ENCODE data around the gene NAP1L5. TPM values are rescaled to one million over a fixed set of nuclear protein-coding genes. Genes with fewer than 3 reads are reported as not detected.

Gene NAP1L5, protein sequence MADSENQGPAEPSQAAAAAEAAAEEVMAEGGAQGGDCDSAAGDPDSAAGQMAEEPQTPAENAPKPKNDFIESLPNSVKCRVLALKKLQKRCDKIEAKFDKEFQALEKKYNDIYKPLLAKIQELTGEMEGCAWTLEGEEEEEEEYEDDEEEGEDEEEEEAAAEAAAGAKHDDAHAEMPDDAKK
- 1.5 and 5.5 TPM in 2 replicates for total RNA-seq (2014; rRNA removed; shearing (Covaris generic))

GRCh38 chr4:88697588-88698329 is at the start of gene NAP1L5:
Gene NAP1L5, minus strand, starts transcription at chr4:88697829. Its CDS starts 75 bp downstream, at chr4:88697754.
- no peaks in the 10 kb centered on the region for H3K36me3 ChIP-seq
- peak; percentile 50 to 56 for DNase-seq (ENCODE audit: low read depth in 1 of 2, low spot score in 2 of 2)
- H3K4me1 ChIP-seq (replicated peaks): peaks cover 7% of the 10 kb centered on the region; the same call in 1 of the 2 replicates
- H3K9me3 ChIP-seq (replicated peaks): no peaks in the 10 kb centered on the region
- peak within 1 kb of the TSS; percentile 44; the same call in 1 of the 2 replicates for H3K27ac ChIP-seq
- peak within 1 kb of the TSS; percentile 64 for H3K4me3 ChIP-seq
- no peaks in the 10 kb centered on the region for H3K27me3 ChIP-seq (replicated peaks)

GRCh38 chr4:88747351-88747750 is 49.7 kb upstream of the NAP1L5 start:
- Histone ChIP-seq H3K36me3 (peaks cover 7% of the 10 kb centered on the region), H3K27ac (no peak overlapping the region), H3K4me3 (no peak overlapping the region), H3K9me3 (replicated peaks) (no peaks in the 10 kb centered on the region), H3K4me1 (replicated peaks) (peaks cover 21% of the 10 kb centered on the region), H3K27me3 (replicated peaks) (no peaks in the 10 kb centered on the region)
- no peak for DNase-seq (ENCODE audit: low read depth in 1 of 2, low spot score in 2 of 2)

GRCh38 chr4:88746206-88746605 is 48.6 kb upstream of the NAP1L5 start:
- Histone ChIP-seq H3K4me3 (no peak overlapping the region), H3K4me1 (replicated peaks) (peaks cover 27% of the 10 kb centered on the region), H3K27me3 (replicated peaks) (no peaks in the 10 kb centered on the region), H3K9me3 (replicated peaks) (no peaks in the 10 kb centered on the region), H3K36me3 (peaks cover 13% of the 10 kb centered on the region), H3K27ac (no peak overlapping the region)
- DNase-seq (ENCODE audit: low read depth in 1 of 2, low spot score in 2 of 2): no peak

GRCh38 chr4:88745581-88746163 is 48.0 kb upstream of the NAP1L5 start:
- Histone ChIP-seq H3K9me3 (replicated peaks) (no peaks in the 10 kb centered on the region), H3K27ac (no peak overlapping the region), H3K36me3 (peaks cover 13% of the 10 kb centered on the region), H3K27me3 (replicated peaks) (no peaks in the 10 kb centered on the region), H3K4me1 (replicated peaks) (peaks cover 27% of the 10 kb centered on the region), H3K4me3 (no peak overlapping the region)
- DNase-seq (ENCODE audit: low read depth in 1 of 2, low spot score in 2 of 2): no peak

DNA sequence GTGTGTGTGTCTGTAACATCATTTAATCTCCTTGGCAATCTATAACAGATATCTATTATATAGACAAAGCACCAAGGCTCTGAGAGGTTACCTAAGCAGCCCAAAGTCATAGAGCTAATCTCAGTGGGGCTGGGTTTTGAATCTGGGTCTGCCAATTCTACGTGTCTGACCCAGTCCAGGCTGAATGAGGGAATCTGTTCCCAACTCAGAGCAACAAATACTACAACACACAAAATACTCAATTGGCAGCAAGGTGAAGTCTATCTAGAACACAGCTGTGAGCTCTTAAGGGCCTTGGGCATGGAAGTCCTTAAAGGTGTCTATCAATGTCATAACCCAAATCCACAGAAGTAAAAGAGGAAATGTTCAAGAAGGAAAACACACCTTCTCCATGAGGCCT is 47.5 kb upstream of the NAP1L5 start:
- no peaks in the 10 kb centered on the region for H3K9me3 ChIP-seq (replicated peaks)

GRCh38 chr4:88744609-88745008 is 47.0 kb upstream of the NAP1L5 start:
- Histone ChIP-seq H3K27me3 (replicated peaks) (no peaks in the 10 kb centered on the region), H3K4me1 (replicated peaks) (peaks cover 27% of the 10 kb centered on the region), H3K36me3 (peaks cover 10% of the 10 kb centered on the region), H3K9me3 (replicated peaks) (no peaks in the 10 kb centered on the region), H3K27ac (peak overlapping the region; percentile 81; the same call in 1 of the 2 replicates), H3K4me3 (no peak overlapping the region)
- DNase-seq (ENCODE audit: low read depth in 1 of 2, low spot score in 2 of 2): no peak

More for the DNA sequence above, 47.5 kb upstream of the NAP1L5 start:
- H3K4me1 ChIP-seq (replicated peaks): peaks cover 27% of the 10 kb centered on the region
- no peaks in the 10 kb centered on the region for H3K27me3 ChIP-seq (replicated peaks)
- no peak overlapping the region for H3K4me3 ChIP-seq
- no peak overlapping the region for H3K27ac ChIP-seq
- no peak for DNase-seq (ENCODE audit: low read depth in 1 of 2, low spot score in 2 of 2)
- H3K36me3 ChIP-seq: peaks cover 13% of the 10 kb centered on the region

DNA sequence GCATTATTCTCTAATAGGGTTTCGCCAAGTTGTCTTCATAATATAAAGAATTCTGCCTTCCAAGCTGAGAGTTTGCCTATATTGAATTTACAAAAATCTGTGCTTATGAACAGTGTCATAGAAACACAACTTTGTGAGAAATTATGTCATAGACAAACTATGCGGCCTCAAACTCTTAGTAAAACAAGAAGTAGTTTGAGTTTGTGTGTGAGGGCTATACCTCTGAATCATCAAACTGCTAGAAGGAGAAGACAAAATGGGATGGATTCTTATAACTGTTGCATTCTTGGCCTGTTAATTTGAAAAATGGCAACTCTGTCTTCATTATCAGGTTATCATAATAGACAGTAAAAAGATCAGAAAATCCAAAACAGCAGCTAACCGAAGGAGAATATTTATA is 46.1 kb upstream of the NAP1L5 start:
- H3K36me3 ChIP-seq: peaks cover 6% of the 10 kb centered on the region; the same call in 1 of the 2 replicates
- no peaks in the 10 kb centered on the region for H3K27me3 ChIP-seq (replicated peaks)
- peaks cover 27% of the 10 kb centered on the region for H3K4me1 ChIP-seq (replicated peaks)
- H3K4me3 ChIP-seq: no peak overlapping the region
- peak overlapping the region; percentile 81 for H3K27ac ChIP-seq
- peak in 1 of 2 experiments; percentile 53 for DNase-seq (ENCODE audit: low read depth in 1 of 2, low spot score in 2 of 2)
- H3K9me3 ChIP-seq (replicated peaks): no peaks in the 10 kb centered on the region

DNA sequence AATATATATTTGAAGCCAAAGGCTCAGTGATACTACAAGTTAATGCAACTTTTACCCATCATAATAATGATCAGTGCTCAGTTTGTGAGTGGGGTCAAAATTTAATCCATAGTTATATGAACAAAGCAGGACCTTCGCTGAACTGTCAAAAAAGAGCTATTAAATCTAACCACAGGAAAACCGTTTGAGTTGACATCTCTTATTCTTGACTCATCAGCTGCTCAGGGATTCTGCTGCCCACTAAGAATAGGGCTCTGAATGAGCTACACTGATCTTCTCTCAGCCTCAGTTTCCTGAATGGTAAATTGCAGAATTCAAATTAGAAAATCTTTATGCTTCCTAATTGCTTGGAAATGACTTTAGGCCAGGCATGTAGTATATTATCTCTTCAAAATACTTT is 44.9 kb upstream of the NAP1L5 start:
- no peak overlapping the region for H3K4me3 ChIP-seq
- H3K27me3 ChIP-seq (replicated peaks): no peaks in the 10 kb centered on the region
- DNase-seq (ENCODE audit: low read depth in 1 of 2, low spot score in 2 of 2): peak in 1 of 2 experiments; percentile 12
- no peaks in the 10 kb centered on the region for H3K9me3 ChIP-seq (replicated peaks)
- peaks cover 6% of the 10 kb centered on the region; the same call in 1 of the 2 replicates for H3K36me3 ChIP-seq
- H3K4me1 ChIP-seq (replicated peaks): peaks cover 27% of the 10 kb centered on the region
- H3K27ac ChIP-seq: peak overlapping the region; percentile 81

DNA sequence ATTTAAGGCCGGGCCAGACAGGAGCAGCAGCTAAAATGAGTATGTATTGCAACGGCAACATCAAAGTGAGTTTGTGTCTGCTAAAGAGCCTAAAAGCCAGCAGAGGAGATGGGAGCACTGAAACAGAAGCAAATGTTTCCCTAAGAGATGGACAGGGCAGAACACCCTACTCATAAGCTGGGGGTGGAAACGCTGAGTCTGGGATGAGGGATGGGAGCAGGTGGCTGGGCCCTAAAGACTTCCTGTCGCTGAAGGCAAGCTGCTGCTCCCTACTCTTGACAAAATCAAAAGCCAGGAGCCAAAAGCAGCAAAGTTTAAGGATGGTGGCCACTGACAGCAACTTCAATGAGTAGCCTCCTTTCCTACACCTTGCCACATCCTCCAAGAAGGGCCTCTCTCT is 40.6 kb upstream of the NAP1L5 start:
- no peak for DNase-seq (ENCODE audit: low read depth in 1 of 2, low spot score in 2 of 2)
- Histone ChIP-seq H3K4me1 (replicated peaks) (peaks cover 14% of the 10 kb centered on the region), H3K36me3 (peaks cover 6% of the 10 kb centered on the region; the same call in 1 of the 2 replicates), H3K4me3 (no peak overlapping the region), H3K9me3 (replicated peaks) (no peaks in the 10 kb centered on the region), H3K27me3 (replicated peaks) (no peaks in the 10 kb centered on the region), H3K27ac (no peak overlapping the region)

DNA sequence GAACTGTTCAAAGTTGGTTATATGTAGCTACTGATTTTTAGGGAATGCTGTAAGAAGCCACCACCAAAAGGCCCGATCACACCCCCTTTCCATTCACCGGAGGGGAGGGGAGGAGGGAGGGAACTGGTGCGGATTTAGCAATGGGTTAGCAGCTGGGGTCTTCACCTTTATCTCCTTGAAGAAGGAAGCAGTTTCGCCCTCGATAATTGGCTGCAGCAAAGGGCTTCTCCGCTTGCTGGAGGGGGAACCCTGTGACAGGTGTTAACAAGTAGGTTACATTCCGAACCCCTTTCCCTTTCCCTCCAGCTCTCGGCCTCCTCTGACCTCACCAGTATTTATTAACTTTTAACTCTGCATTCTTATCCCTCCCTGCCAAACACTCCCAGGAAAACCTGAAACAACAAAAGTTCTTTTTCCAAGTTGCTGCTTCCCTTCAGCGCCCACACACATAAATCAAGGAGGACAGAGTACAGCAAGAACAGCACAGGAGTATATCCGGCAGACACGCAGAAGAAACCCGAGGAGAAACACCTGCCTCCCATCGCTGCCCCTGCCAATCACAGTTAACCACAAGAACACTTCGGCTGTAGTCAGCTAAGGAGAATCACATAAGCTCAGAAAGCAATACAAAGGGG is 39.8 kb upstream of the NAP1L5 start:
- Histone ChIP-seq H3K9me3 (replicated peaks) (no peaks in the 10 kb centered on the region), H3K4me1 (replicated peaks) (peaks cover 7% of the 10 kb centered on the region), H3K27ac (no peak overlapping the region), H3K27me3 (replicated peaks) (no peaks in the 10 kb centered on the region), H3K36me3 (peaks cover 6% of the 10 kb centered on the region; the same call in 1 of the 2 replicates), H3K4me3 (no peak overlapping the region)
- no peak for DNase-seq (ENCODE audit: low read depth in 1 of 2, low spot score in 2 of 2)

DNA sequence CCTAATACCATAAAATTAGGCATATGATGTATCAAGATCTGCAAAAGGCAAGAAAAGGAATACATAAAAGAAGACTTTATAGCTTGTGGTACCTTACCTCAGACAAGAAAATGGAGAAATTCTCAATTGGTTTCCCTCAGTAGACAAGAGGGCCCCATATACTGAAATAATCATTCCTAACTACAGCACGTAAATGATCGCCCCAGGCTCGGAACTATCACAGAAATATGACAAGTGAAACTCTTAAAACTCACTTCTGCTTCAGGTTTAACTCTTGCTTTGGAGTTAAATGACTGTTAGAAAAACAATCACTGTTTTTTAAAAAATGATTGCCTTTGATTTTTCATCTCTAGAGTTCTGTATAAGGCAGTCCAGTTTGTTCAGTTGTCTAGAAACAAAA is 38.6 kb upstream of the NAP1L5 start:
- no peaks in the 10 kb centered on the region for H3K36me3 ChIP-seq
- H3K27me3 ChIP-seq (replicated peaks): no peaks in the 10 kb centered on the region
- H3K4me1 ChIP-seq (replicated peaks): no peaks in the 10 kb centered on the region
- no peaks in the 10 kb centered on the region for H3K9me3 ChIP-seq (replicated peaks)
- no peak for DNase-seq (ENCODE audit: low read depth in 1 of 2, low spot score in 2 of 2)
- no peak overlapping the region for H3K27ac ChIP-seq
- H3K4me3 ChIP-seq: no peak overlapping the region

GRCh38 chr4:88735564-88735963 is 37.9 kb upstream of the NAP1L5 start:
- no peak for DNase-seq (ENCODE audit: low read depth in 1 of 2, low spot score in 2 of 2)
- H3K36me3 ChIP-seq: no peaks in the 10 kb centered on the region

GRCh38 chr4:88734403-88734949 is 36.8 kb upstream of the NAP1L5 start:
- Histone ChIP-seq H3K27me3 (replicated peaks) (no peaks in the 10 kb centered on the region), H3K4me1 (replicated peaks) (no peaks in the 10 kb centered on the region), H3K4me3 (no peak overlapping the region), H3K9me3 (replicated peaks) (no peaks in the 10 kb centered on the region), H3K36me3 (no peaks in the 10 kb centered on the region), H3K27ac (no peak overlapping the region)
- DNase-seq (ENCODE audit: low read depth in 1 of 2, low spot score in 2 of 2): no peak

More at GRCh38 chr4:88735564-88735963, 37.9 kb upstream of the NAP1L5 start:
- H3K9me3 ChIP-seq (replicated peaks): no peaks in the 10 kb centered on the region
- H3K4me3 ChIP-seq: no peak overlapping the region
- no peaks in the 10 kb centered on the region for H3K4me1 ChIP-seq (replicated peaks)
- H3K27me3 ChIP-seq (replicated peaks): no peaks in the 10 kb centered on the region
- no peak overlapping the region for H3K27ac ChIP-seq
